ENCODE results near the gene SMG9. TPM values are rescaled to one million over a fixed set of nuclear protein-coding genes. Genes with fewer than 3 reads are reported as not detected.

SMG9 gene
- total RNA-seq, 2 experiments from 2014 or later: 34.7 to 38.2 TPM

- Histone ChIP-seq H3K27ac (ENCODE audit: low read depth in 1 of 2, low read length in 2 of 2) (no peak overlapping the region), H3K27me3 (ENCODE audit: control insufficient read depth in 1 of 2, insufficient read depth in 2 of 2, low read length in 2 of 2) (peaks cover 0 to 3% of the 10 kb centered on the region in 2 experiments), H3K4me1 (ENCODE audit: insufficient read depth, low read length) (no peaks in the 10 kb centered on the region), H3K9me3 (ENCODE audit: control insufficient read depth in 1 of 2, insufficient read depth in 1 of 2, low read length in 2 of 2) (no peaks in the 10 kb centered on the region), H3K4me3 (ENCODE audit: low read length) (no peak overlapping the region), H3K36me3 (ENCODE audit: insufficient read depth, low read length) (no peaks in the 10 kb centered on the region)
- TF ChIP-seq, protein P1, sequence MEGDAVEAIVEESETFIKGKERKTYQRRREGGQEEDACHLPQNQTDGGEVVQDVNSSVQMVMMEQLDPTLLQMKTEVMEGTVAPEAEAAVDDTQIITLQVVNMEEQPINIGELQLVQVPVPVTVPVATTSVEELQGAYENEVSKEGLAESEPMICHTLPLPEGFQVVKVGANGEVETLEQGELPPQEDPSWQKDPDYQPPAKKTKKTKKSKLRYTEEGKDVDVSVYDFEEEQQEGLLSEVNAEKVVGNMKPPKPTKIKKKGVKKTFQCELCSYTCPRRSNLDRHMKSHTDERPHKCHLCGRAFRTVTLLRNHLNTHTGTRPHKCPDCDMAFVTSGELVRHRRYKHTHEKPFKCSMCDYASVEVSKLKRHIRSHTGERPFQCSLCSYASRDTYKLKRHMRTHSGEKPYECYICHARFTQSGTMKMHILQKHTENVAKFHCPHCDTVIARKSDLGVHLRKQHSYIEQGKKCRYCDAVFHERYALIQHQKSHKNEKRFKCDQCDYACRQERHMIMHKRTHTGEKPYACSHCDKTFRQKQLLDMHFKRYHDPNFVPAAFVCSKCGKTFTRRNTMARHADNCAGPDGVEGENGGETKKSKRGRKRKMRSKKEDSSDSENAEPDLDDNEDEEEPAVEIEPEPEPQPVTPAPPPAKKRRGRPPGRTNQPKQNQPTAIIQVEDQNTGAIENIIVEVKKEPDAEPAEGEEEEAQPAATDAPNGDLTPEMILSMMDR (IDR thresholded peaks at IDR 0.05): no peak
- no peak for ATAC-seq (ENCODE audit: poor library complexity)
- DNase-seq: no peak
- Mint-ChIP-seq H3K4me3 (no peak overlapping the region), H3K27me3 (peaks cover 3% of the 10 kb centered on the region), H3K27ac (no peak overlapping the region), H3K9me3 (no peaks in the 10 kb centered on the region), H3K4me1 (ENCODE audit: low read depth) (no peaks in the 10 kb centered on the region), H3K36me3 (ENCODE audit: low read depth) (no peaks in the 10 kb centered on the region)
- ChIA-PET CTCF (no interaction called here), POLR2A (no interaction called here)
- intact Hi-C loops (cut with DNase I, micrococcal nuclease): no loop called here
Measured at GRCh38 chr19:43719378-43719868, 35.3 kb downstream of the SMG9 start.

DNA sequence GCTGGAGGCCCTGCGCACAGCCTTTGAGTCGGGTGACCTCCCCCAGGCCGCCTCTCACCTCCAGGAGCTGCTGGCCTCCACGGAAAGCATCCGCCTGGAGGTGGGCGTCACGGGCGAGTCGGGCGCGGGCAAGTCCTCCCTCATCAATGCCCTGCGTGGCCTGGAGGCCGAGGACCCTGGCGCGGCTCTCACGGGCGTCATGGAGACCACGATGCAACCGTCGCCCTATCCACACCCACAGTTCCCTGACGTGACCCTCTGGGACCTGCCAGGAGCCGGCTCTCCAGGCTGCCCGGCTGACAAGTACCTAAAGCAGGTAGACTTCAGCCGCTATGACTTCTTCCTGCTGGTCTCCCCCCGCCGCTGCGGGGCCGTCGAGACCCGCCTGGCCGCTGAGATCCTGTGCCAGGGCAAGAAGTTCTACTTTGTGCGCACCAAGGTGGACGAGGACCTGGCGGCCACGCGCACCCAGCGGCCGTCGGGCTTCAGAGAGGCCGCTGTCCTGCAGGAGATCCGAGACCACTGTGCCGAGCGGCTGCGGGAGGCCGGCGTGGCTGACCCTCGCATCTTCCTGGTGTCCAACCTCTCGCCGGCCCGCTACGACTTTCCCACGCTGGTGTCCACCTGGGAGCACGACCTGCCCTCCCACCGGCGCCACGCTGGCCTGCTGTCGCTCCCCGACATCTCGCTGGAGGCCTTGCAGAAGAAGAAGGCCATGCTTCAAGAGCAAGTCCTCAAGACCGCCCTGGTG is 36.0 kb downstream of the SMG9 start:
- POLR2A ChIA-PET: no interaction called here
- DNase-seq (no peak), ATAC-seq (ENCODE audit: poor library complexity) (no peak)
- H3K9me3 Mint-ChIP-seq: no peaks in the 10 kb centered on the region
- Histone ChIP-seq H3K4me3 (ENCODE audit: low read length) (no peak overlapping the region), H3K36me3 (ENCODE audit: insufficient read depth, low read length) (no peaks in the 10 kb centered on the region), H3K9me3 (ENCODE audit: control insufficient read depth in 1 of 2, insufficient read depth in 1 of 2, low read length in 2 of 2) (no peaks in the 10 kb centered on the region), H3K4me1 (ENCODE audit: insufficient read depth, low read length) (no peaks in the 10 kb centered on the region), H3K27me3 (ENCODE audit: control insufficient read depth in 1 of 2, insufficient read depth in 2 of 2, low read length in 2 of 2) (peaks cover 0 to 3% of the 10 kb centered on the region in 2 experiments), H3K27ac (ENCODE audit: low read depth in 1 of 2, low read length in 2 of 2) (no peak overlapping the region)
- CTCF ChIA-PET: no interaction called here
- H3K4me1 Mint-ChIP-seq (ENCODE audit: low read depth): no peaks in the 10 kb centered on the region
- no peaks in the 10 kb centered on the region for H3K36me3 Mint-ChIP-seq (ENCODE audit: low read depth)
- no peak overlapping the region for H3K4me3 Mint-ChIP-seq
- TF ChIP-seq, protein P1 (IDR thresholded peaks at IDR 0.05): no peak
- peaks cover 4% of the 10 kb centered on the region for H3K27me3 Mint-ChIP-seq
- no peak overlapping the region for H3K27ac Mint-ChIP-seq
- intact Hi-C loops (cut with DNase I, micrococcal nuclease): no loop called here

- DNase-seq (no peak), ATAC-seq (ENCODE audit: poor library complexity) (no peak)
- no peaks in the 10 kb centered on the region for H3K36me3 ChIP-seq (ENCODE audit: insufficient read depth, low read length)
- CTCF ChIA-PET: no interaction called here
- no peaks in the 10 kb centered on the region for H3K9me3 Mint-ChIP-seq
- H3K27me3 ChIP-seq (ENCODE audit: control insufficient read depth in 1 of 2, insufficient read depth in 2 of 2, low read length in 2 of 2): peaks cover 0 to 4% of the 10 kb centered on the region in 2 experiments
- H3K4me3 Mint-ChIP-seq: no peak within 1 kb of the TSS
- H3K4me3 ChIP-seq (ENCODE audit: low read length): no peak within 1 kb of the TSS
- TF ChIP-seq, protein P1 (IDR thresholded peaks at IDR 0.05): no peak
- peaks cover 17% of the 10 kb centered on the region for H3K27me3 Mint-ChIP-seq
- H3K9me3 ChIP-seq (ENCODE audit: control insufficient read depth in 1 of 2, insufficient read depth in 1 of 2, low read length in 2 of 2): no peaks in the 10 kb centered on the region
- POLR2A ChIA-PET: no interaction called here
- H3K4me1 ChIP-seq (ENCODE audit: insufficient read depth, low read length): no peaks in the 10 kb centered on the region
- H3K27ac Mint-ChIP-seq: no peak within 1 kb of the TSS
- H3K36me3 Mint-ChIP-seq (ENCODE audit: low read depth): no peaks in the 10 kb centered on the region
- no peak within 1 kb of the TSS for H3K27ac ChIP-seq (ENCODE audit: low read depth in 1 of 2, low read length in 2 of 2)
- intact Hi-C loops (cut with DNase I, micrococcal nuclease): no loop called here
- no peaks in the 10 kb centered on the region for H3K4me1 Mint-ChIP-seq (ENCODE audit: low read depth)
Measured at GRCh38 chr19:43715776-43716175, 39.0 kb downstream of the SMG9 start, which contains the start of gene IRGC. IRGC (plus strand) TSS chr19:43716076; CDS start chr19:43718559, 2,483 bp downstream.

All from CD4-positive, alpha-beta T cell (primary cell).